ENCODE data around the gene PCID2.
A peak's percentile ranks its signal among the peaks of the same experiment; 100 is the strongest.

PCID2 gene

GRCh38 chr13:113155982-113156655, 52.4 kb downstream of the PCID2 start:
- DNase-seq (ENCODE audit: low spot score): no peak

GRCh38 chr13:113155201-113155600, 53.3 kb downstream of the PCID2 start:
- no peak for DNase-seq (ENCODE audit: low spot score)
- in situ Hi-C loops (cut with MboI; ENCODE audit: low sequenced_read_pairs, unreplicated experiment): no loop called here
- TF ChIP-seq CTCF (IDR thresholded peaks at IDR 0.05; ENCODE audit: borderline replicate concordance, control extremely low read depth, extremely low read depth, insufficient read depth, missing control alignments): no peak

More at GRCh38 chr13:113155982-113156655, 52.4 kb downstream of the PCID2 start:
- in situ Hi-C loops (cut with MboI; ENCODE audit: low sequenced_read_pairs, unreplicated experiment): no loop called here
- TF ChIP-seq CTCF (IDR thresholded peaks at IDR 0.05; ENCODE audit: borderline replicate concordance, control extremely low read depth, extremely low read depth, insufficient read depth, missing control alignments): no peak

- in situ Hi-C loops (cut with MboI; ENCODE audit: low sequenced_read_pairs, unreplicated experiment): no loop called here
- TF ChIP-seq CTCF (IDR thresholded peaks at IDR 0.05; ENCODE audit: borderline replicate concordance, control extremely low read depth, extremely low read depth, insufficient read depth, missing control alignments): peak; percentile 14
- DNase-seq (ENCODE audit: low spot score): peak; percentile 80
These were observed 54.4 kb downstream of the PCID2 start for GRCh38 chr13:113153810-113154748.

- TF ChIP-seq CTCF (IDR thresholded peaks at IDR 0.05; ENCODE audit: borderline replicate concordance, control extremely low read depth, extremely low read depth, insufficient read depth, missing control alignments): no peak
- in situ Hi-C loops (cut with MboI; ENCODE audit: low sequenced_read_pairs, unreplicated experiment): no loop called here
- no peak for DNase-seq (ENCODE audit: low spot score)
These were observed 55.3 kb downstream of the PCID2 start for GRCh38 chr13:113152984-113153809.

- no peak for DNase-seq (ENCODE audit: low spot score)
- TF ChIP-seq CTCF (IDR thresholded peaks at IDR 0.05; ENCODE audit: borderline replicate concordance, control extremely low read depth, extremely low read depth, insufficient read depth, missing control alignments): no peak
- in situ Hi-C loops (cut with MboI; ENCODE audit: low sequenced_read_pairs, unreplicated experiment): no loop called here
These were observed 55.8 kb downstream of the PCID2 start for GRCh38 chr13:113152691-113152983.

Measured in GM13976 (cell line).